Fibroblast of skin of left quadriceps (primary cell): Measurements from ENCODE around the gene TFDP2.
"Not testable (repeated sequence)": the region's sequence is repeated elsewhere in the genome, so short reads cannot be mapped to it uniquely, and the experiment has no call there.

Experiments used
- DNase-seq, 2 experiments: peaks; one replicate each; pipeline ENCODE4 v3.0.0-alpha.2; 2013; ENCODE audit warnings: low read depth in 2 of 2

Gene TFDP2

GRCh38 chr3:142022381-142022780 is 127.0 kb downstream of the TFDP2 start:
- DNase-seq = no peak

- no peak for DNase-seq
Observed at GRCh38 chr3:142021127-142021526, 128.2 kb downstream of the TFDP2 start.

GRCh38 chr3:142019794-142020320 is 129.5 kb downstream of the TFDP2 start:
- no peak for DNase-seq

- DNase-seq = no peak
Observed at GRCh38 chr3:142013993-142014392, 135.4 kb downstream of the TFDP2 start.

- no peak for DNase-seq
Observed at GRCh38 chr3:142013326-142013980, 135.9 kb downstream of the TFDP2 start.

- DNase-seq = no peak
Observed at GRCh38 chr3:142009029-142009428, 140.3 kb downstream of the TFDP2 start.

- DNase-seq = no peak
Observed at GRCh38 chr3:142007710-142008399, 141.5 kb downstream of the TFDP2 start.

- DNase-seq = not testable (repeated sequence)
Observed at GRCh38 chr3:142004957-142005356, 144.4 kb downstream of the TFDP2 start.

- no peak for DNase-seq
Observed at GRCh38 chr3:142004025-142004424, 145.3 kb downstream of the TFDP2 start.

GRCh38 chr3:142003291-142003690 is 146.1 kb downstream of the TFDP2 start:
- DNase-seq = no peak

- peak in 1 of 2 experiments; percentile 8 for DNase-seq
Observed at GRCh38 chr3:142000325-142000870, 148.9 kb downstream of the TFDP2 start.

GRCh38 chr3:141998669-141999290 is 150.6 kb downstream of the TFDP2 start:
- peak in 1 of 2 experiments; percentile 13 for DNase-seq

- no peak for DNase-seq
Observed at GRCh38 chr3:141996437-141996836, 152.9 kb downstream of the TFDP2 start.

GRCh38 chr3:141994856-141995255 is 154.5 kb downstream of the TFDP2 start:
- DNase-seq = no peak

- no peak for DNase-seq
Observed at GRCh38 chr3:141992512-141992911, 156.8 kb downstream of the TFDP2 start.

GRCh38 chr3:141986548-141987107 is 162.7 kb downstream of the TFDP2 start:
- no peak for DNase-seq

- DNase-seq = no peak
Observed at GRCh38 chr3:141981084-141981483, 168.3 kb downstream of the TFDP2 start.

GRCh38 chr3:141979050-141979671 is 170.2 kb downstream of the TFDP2 start:
- peak; percentile 36 to 47 for DNase-seq

GRCh38 chr3:141974777-141975176 is 174.6 kb downstream of the TFDP2 start:
- not testable (repeated sequence) for DNase-seq

GRCh38 chr3:141972399-141972798 is 176.9 kb downstream of the TFDP2 start:
- peak in 1 of 2 experiments; percentile 8 for DNase-seq

- DNase-seq = no peak
Observed at GRCh38 chr3:141971571-141971970, 177.8 kb downstream of the TFDP2 start.

- no peak for DNase-seq
Observed at GRCh38 chr3:141969711-141970110, 179.6 kb downstream of the TFDP2 start.
